ENCODE results near the gene MBOAT7. TPM values are rescaled to one million over a fixed set of nuclear protein-coding genes. Genes with fewer than 3 reads are reported as not detected.
A peak's percentile ranks its signal among the peaks of the same experiment; 100 is the strongest.

The MBOAT7 gene
- total and polyA plus RNA-seq, 8 donors = 18.8 to 47.2 (median 30.1) TPM

DNA sequence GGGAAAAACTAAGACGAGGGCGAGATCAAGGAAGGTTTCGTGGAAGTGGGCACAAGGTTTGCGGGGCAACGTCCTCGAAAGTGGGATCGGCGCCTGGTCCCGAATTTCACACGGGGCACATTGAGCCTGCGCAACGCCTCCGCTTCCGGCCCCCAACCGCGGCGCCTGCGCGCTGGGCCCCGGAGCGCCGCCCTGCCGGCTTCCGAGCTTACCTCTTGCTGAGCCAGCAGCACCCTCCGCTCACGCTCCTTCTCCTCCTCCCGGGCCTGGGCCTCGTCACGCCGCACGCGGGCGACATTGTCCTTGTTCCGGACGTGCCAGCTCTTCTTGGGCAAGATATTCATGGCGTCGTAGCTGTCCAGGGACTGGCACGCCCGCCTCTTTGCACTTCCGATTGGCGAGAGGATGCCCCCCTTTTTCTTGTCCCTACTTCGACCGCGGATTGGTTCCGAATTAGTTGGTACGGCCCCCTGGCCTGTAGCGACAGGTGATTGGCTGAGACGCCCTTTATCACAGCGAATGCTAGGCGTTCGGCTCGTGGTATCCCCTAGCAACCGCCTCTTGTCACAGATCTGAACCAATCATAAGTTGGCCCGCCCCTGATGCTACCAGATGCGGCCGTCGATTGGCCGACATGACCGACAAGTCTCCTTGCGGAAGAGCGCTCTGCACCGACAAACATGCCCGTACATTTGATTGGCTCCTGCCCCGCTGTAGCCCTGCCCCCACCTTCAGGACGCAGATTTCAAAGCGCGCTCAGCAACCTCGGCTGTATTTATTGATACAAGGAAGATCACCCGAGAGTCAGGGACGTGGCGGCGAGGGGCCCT, 29.8 kb downstream of the MBOAT7 start, which contains the start of gene LENG1:
Gene LENG1 (minus strand): TSS at position 370 of the 830 bp plus-strand sequence. CDS start 26 bp downstream, at position 344.
- DNase-seq (peak; percentile 89 to 100 (median 100)), FAIRE-seq (peak; percentile 99), ATAC-seq (peak; percentile 84 to 90 (median 84))
- intact Hi-C loops (cut with DNase I) = no loop called here
- Histone ChIP-seq H3K36me3 (peaks cover 3 to 31% (median 12%) of the 10 kb centered on the region in 3 donors), H3K9me3 (no peaks in the 10 kb centered on the region), H3K4me3 (peak within 1 kb of the TSS; percentile 59 to 90 (median 70)), H3K27ac (peak within 1 kb of the TSS; percentile 91 to 95 (median 93)), H3K4me1 (peaks cover 9 to 23% (median 14%) of the 10 kb centered on the region in 3 donors), H3K27me3 (no peaks in the 10 kb centered on the region)
- 0 to 1% methylated on average over 72 of the region's 72 CpGs for WGBS, 2 donors
- TF ChIP-seq, protein P1, sequence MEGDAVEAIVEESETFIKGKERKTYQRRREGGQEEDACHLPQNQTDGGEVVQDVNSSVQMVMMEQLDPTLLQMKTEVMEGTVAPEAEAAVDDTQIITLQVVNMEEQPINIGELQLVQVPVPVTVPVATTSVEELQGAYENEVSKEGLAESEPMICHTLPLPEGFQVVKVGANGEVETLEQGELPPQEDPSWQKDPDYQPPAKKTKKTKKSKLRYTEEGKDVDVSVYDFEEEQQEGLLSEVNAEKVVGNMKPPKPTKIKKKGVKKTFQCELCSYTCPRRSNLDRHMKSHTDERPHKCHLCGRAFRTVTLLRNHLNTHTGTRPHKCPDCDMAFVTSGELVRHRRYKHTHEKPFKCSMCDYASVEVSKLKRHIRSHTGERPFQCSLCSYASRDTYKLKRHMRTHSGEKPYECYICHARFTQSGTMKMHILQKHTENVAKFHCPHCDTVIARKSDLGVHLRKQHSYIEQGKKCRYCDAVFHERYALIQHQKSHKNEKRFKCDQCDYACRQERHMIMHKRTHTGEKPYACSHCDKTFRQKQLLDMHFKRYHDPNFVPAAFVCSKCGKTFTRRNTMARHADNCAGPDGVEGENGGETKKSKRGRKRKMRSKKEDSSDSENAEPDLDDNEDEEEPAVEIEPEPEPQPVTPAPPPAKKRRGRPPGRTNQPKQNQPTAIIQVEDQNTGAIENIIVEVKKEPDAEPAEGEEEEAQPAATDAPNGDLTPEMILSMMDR (IDR thresholded peaks at IDR 0.05) = peak in 1 of 4 donors; percentile 14

GRCh38 chr19:54158812-54159351, 30.5 kb downstream of the MBOAT7 start:
- Histone ChIP-seq H3K9me3 (no peaks in the 10 kb centered on the region), H3K36me3 (peaks cover 7 to 38% (median 15%) of the 10 kb centered on the region in 3 donors), H3K27me3 (no peaks in the 10 kb centered on the region), H3K4me1 (peaks cover 9 to 23% (median 14%) of the 10 kb centered on the region in 3 donors), H3K4me3 (peak overlapping the region; percentile 59 to 90 (median 70)), H3K27ac (peak overlapping the region; percentile 91 to 95 (median 93))
- TF ChIP-seq, protein P1 (IDR thresholded peaks at IDR 0.05) = no peak
- FAIRE-seq (no peak), ATAC-seq (no peak), DNase-seq (peak in 1 of 6 donors; percentile 24)
- intact Hi-C loops (cut with DNase I) = no loop called here
- WGBS, 2 donors = 8% methylated on average over 19 of the region's 19 CpGs

DNA sequence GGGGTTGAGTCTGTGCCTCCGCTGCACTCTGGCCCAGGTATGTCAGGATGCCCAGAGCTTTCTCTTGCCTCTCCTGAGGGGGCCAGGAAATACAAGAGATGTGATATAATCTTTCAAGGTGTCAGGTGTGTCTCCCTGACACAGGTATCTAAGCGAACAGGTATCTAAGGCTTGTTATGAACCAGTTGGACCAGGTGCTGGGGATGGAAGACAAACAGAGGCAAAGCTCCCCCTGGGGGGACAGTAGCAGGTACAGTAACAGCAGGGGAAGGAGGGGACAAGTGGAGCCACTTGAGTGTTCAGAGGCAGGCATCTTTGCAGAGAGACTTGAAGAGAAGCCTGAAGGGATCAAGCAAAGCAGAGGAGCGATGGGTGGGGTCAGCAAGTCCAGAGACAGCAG, 32.4 kb downstream of the MBOAT7 start:
- Histone ChIP-seq H3K27ac (no peak overlapping the region), H3K27me3 (no peaks in the 10 kb centered on the region), H3K9me3 (no peaks in the 10 kb centered on the region), H3K36me3 (peaks cover 8 to 57% (median 23%) of the 10 kb centered on the region in 3 donors), H3K4me1 (peaks cover 4 to 15% (median 14%) of the 10 kb centered on the region in 3 donors), H3K4me3 (no peak overlapping the region)
- 82 to 83% methylated on average over 3 of the region's 3 CpGs for whole genome bisulfite sequencing, 2 donors
- ATAC-seq (no peak), FAIRE-seq (no peak), DNase-seq (no peak)
- TF ChIP-seq, protein P1 (IDR thresholded peaks at IDR 0.05) = no peak
- intact Hi-C loops (cut with DNase I) = no loop called here

DNA sequence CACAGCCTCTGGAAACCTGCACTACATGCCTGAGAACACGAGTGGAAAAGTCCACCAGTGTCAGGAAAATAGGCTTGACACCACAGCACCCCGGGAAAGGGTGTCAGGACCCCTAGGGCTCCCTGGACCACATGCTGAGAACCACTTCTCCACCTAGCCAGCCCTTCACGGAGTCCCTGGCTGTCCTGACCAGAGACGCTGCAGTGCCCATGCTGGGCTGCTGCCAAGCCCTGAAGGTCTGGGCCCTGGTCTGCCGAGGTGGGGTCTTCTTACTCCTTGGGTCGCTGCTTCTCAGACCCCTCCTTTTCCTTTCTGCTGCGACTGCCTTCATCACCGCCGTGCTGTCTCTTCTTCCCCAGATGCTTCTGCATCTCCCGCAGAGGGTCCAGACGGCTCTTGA, 32.9 kb downstream of the MBOAT7 start:
- TF ChIP-seq, protein P1 (IDR thresholded peaks at IDR 0.05) = no peak
- ATAC-seq = no peak

More for the DNA sequence above, 32.9 kb downstream of the MBOAT7 start:
- DNase-seq = no peak
- WGBS, 2 donors = 75 to 79% methylated on average over 11 of the region's 11 CpGs
- Histone ChIP-seq H3K9me3 (no peaks in the 10 kb centered on the region), H3K27ac (no peak overlapping the region), H3K27me3 (no peaks in the 10 kb centered on the region), H3K36me3 (peaks cover 8 to 62% (median 28%) of the 10 kb centered on the region in 3 donors), H3K4me3 (no peak overlapping the region), H3K4me1 (peaks cover 4 to 15% (median 14%) of the 10 kb centered on the region in 3 donors)
- intact Hi-C loops (cut with DNase I) = no loop called here
- no peak for FAIRE-seq

Measured in pancreas (tissue), 10 donors.